CD4-positive, alpha-beta T cell treated with Interleukin-15 for 1 hour (primary cell): ENCODE measurements around the gene NAPG.
"Not testable (repeated sequence)": the region's sequence is repeated elsewhere in the genome, so short reads cannot be mapped to it uniquely, and the experiment has no call there.

Source experiments
- DNase-seq: peaks from one replicate; pipeline ENCODE4 v3.0.0-alpha.2; 2020

The NAPG gene

GRCh38 chr18:10514601-10515000 lies 11.2 kb upstream of the NAPG start:
- no peak for DNase-seq

GRCh38 chr18:10515456-10515855 lies 10.4 kb upstream of the NAPG start:
- no peak for DNase-seq

- DNase-seq = no peak
Measured at GRCh38 chr18:10516078-10516477, 9.7 kb upstream of the NAPG start.

GRCh38 chr18:10518595-10519255 lies 7.1 kb upstream of the NAPG start:
- no peak for DNase-seq

- DNase-seq = no peak
Measured at GRCh38 chr18:10519366-10519765, 6.5 kb upstream of the NAPG start.

- DNase-seq = peak; percentile 67
Measured at GRCh38 chr18:10519999-10520935, 5.6 kb upstream of the NAPG start.

GRCh38 chr18:10521566-10521965 lies 4.3 kb upstream of the NAPG start:
- DNase-seq = no peak

GRCh38 chr18:10522574-10522973 lies 3.3 kb upstream of the NAPG start:
- DNase-seq = no peak

GRCh38 chr18:10523544-10523943 lies 2.3 kb upstream of the NAPG start:
- no peak for DNase-seq

GRCh38 chr18:10524507-10525370 lies 1.1 kb upstream of the NAPG start:
- DNase-seq = no peak

GRCh38 chr18:10525371-10525691 lies 496 bp upstream of the NAPG start:
- no peak for DNase-seq

- no peak for DNase-seq
Measured at GRCh38 chr18:10526561-10526949, 728 bp downstream of the NAPG start.

- no peak for DNase-seq
Measured at GRCh38 chr18:10528439-10528838, 2.6 kb downstream of the NAPG start.

GRCh38 chr18:10530002-10530401 lies 4.2 kb downstream of the NAPG start:
- no peak for DNase-seq

GRCh38 chr18:10530852-10531251 lies 5.0 kb downstream of the NAPG start:
- DNase-seq = no peak

GRCh38 chr18:10533111-10533510 lies 7.3 kb downstream of the NAPG start:
- DNase-seq = no peak

- no peak for DNase-seq
Measured at GRCh38 chr18:10536280-10536679, 10.5 kb downstream of the NAPG start.

- no peak for DNase-seq
Measured at GRCh38 chr18:10537765-10538164, 11.9 kb downstream of the NAPG start.

- not testable (repeated sequence) for DNase-seq
Measured at GRCh38 chr18:10539124-10539523, 13.3 kb downstream of the NAPG start.

GRCh38 chr18:10543277-10543676 lies 17.4 kb downstream of the NAPG start:
- DNase-seq = no peak

GRCh38 chr18:10544093-10544748 lies 18.4 kb downstream of the NAPG start:
- DNase-seq = no peak

- no peak for DNase-seq
Measured at GRCh38 chr18:10546557-10547300, 20.9 kb downstream of the NAPG start.
